Heart left ventricle (tissue), 16 donors: ENCODE data around the gene SLC11A2. TPM values are rescaled to one million over a fixed set of nuclear protein-coding genes. Genes with fewer than 3 reads are reported as not detected.

Source experiments
- ATAC-seq, 4 donors: fragments of 200-7000 bp; cut with Tn5 transposase; one replicate each; pipeline ENCODE4 v1.9.1; 2020 to 2022; ENCODE audit warnings: moderate library complexity in 4 of 4, mild to moderate bottlenecking in 3 of 4, moderate number of reproducible peaks in 1 of 4
- DNase-seq, 5 donors: peaks; one replicate each; pipeline ENCODE4 v3.0.0-alpha.2; 2020
- H3K27ac ChIP-seq, 12 donors: fragments of 200-600 bp; sonication (generic) in 4 of 12; one replicate each; pipeline versions ENCODE4 v1.5.0 to v1.8.0; 2016 to 2022; ENCODE audit warnings: mild to moderate bottlenecking in 2 of 12
- H3K27me3 ChIP-seq, 9 donors: fragments of 200-600 bp; sonication (generic) in 2 of 9; one replicate each; pipeline versions ENCODE4 v1.5.1 to v1.8.0; 2016 to 2022; ENCODE audit warnings: mild to moderate bottlenecking in 3 of 9
- H3K36me3 ChIP-seq, 9 donors: fragments of 200-600 bp; sonication (generic) in 2 of 9; one replicate each; pipeline versions ENCODE4 v1.5.0 to v1.8.0; 2018 to 2022; ENCODE audit warnings: mild to moderate bottlenecking in 2 of 9
- H3K4me1 ChIP-seq, 12 donors: fragments of 200-600 bp; sonication (generic) in 4 of 12; one replicate each; pipeline versions ENCODE4 v1.5.0 to v1.8.0; 2016 to 2022; ENCODE audit warnings: mild to moderate bottlenecking in 3 of 12
- H3K4me3 ChIP-seq, 12 donors: fragments of 200-600 bp; sonication (generic) in 4 of 12; one replicate each; pipeline versions ENCODE4 v1.5.0 to v1.8.0; 2017 to 2022; ENCODE audit warnings: mild to moderate bottlenecking in 9 of 12, moderate library complexity in 4 of 12
- H3K9me3 ChIP-seq, 12 donors: fragments of 200-600 bp; sonication (generic) in 4 of 12; one replicate each; pipeline versions ENCODE4 v1.5.0 to v1.8.0; 2016 to 2022; ENCODE audit warnings: mild to moderate bottlenecking in 1 of 12
- CTCF ChIP-seq, 12 donors: fragments of 200-600 bp; sonication (generic) in 4 of 12; IDR thresholded peaks; one replicate each; pipeline versions ENCODE4 v1.5.0 to v1.8.0; 2018 to 2022; ENCODE audit warnings: antibody characterized with exemption in 12 of 12, mild to moderate bottlenecking in 5 of 12
- POLR2A ChIP-seq, 2 donors: fragments of 450-650 bp; IDR thresholded peaks; one replicate each; pipeline ENCODE4 v1.6.1; 2017; ENCODE audit warnings: antibody characterized with exemption in 2 of 2, mild to moderate bottlenecking in 2 of 2, moderate library complexity in 2 of 2
- WGBS, 4 donors: extraction: QIAGEN DNeasy Blood & Tissue Kit in 2 of 4; methylation state at CpG; one replicate each; pipeline versions ENCODE4 v1.1.5 to v1.1.7; 2013 to 2018; 5-methylcytosine and 5-hydroxymethylcytosine counted together
- intact Hi-C, 10 donors: fragments of 100-400 bp; cut with DNase I; formaldehyde crosslinking; loops; one replicate each; pipeline versions ENCODE4 v1.11.1 to v1.14.2; 2022
- polyA plus RNA-seq, 2 donors: library from polyadenylated mRNA; stranded (reverse); fragments of 200-250 nt; gene quantifications; one replicate each; pipeline ENCODE4 v1.2.3, GENCODE V29; 2013
- total RNA-seq, 9 donors: library from RNA; depleted of rRNA in 2 of 9; stranded (reverse); fragments of >200 nt in 2 of 9; fragmentation: NEBNext Ultra II Directional in 3 of 9; extraction: Animal tissue kit (Norgen Biotek cat#: 25700) in 3 of 9; gene quantifications; one replicate each; pipeline versions ENCODE4 v1.1.0 to v1.2.4, GENCODE V29; 2016 to 2023
- donor health status: ischemic (EF 13 %, LVEDD 7.1; RV severe dilation, severe dysfunction).
- donor health status: healthy with polysubstance abuse.
- donor health status: DM: no; HTN: yes; CAD: no.
- donor health status: DM: no; HTN: no; CAD: no.
- donor health status: ischemic (EF 25% LVEDD 6.9; RV normal size, moderate dysfunction).
- donor health status: ischemic (EF 25% LVEDD 5.7; RV mildly dilated, moderate dysfunction).
- donor health status: healthy.
- donor health status: DM: yes; HTN: yes; CAD: no.
- donor health status: ischemic (EF 35%, LVEDD 5.7; RV mildly dilated, moderate dysfunction).
- donor health status: nonischemic (EF 11% LVEDD 7.7; RV severe dilation, severe dysfunction).
- donor health status: DM: yes; HTN: yes; CAD: no.
- donor health status: PGD.
- donor health status: ischemic (EF 29% LVEDD 5.4; RV normal size, mild dysfunction).
- donor health status: nonischemic (EF 23%, LVEDD 6.1; RV moderate dilation, normal function).

SLC11A2 gene
- total and polyA plus RNA-seq, 11 donors, result 9.1 to 45.3 (median 21.2) TPM

- WGBS, 4 donors, result 68 to 85% (median 80%) methylated on average over 4 of the region's 4 CpGs
- H3K4me3 ChIP-seq, result no peak overlapping the region
- DNase-seq (no peak), ATAC-seq (peak in 2 of 4 donors; percentile 23 to 36)
- peaks cover 0 to 19% (median 11%) of the 10 kb centered on the region in 9 donors for H3K36me3 ChIP-seq
- peaks cover 0 to 56% (median 8%) of the 10 kb centered on the region in 12 donors for H3K4me1 ChIP-seq
- H3K27ac ChIP-seq, result peak overlapping the region in 1 of 12 donors; percentile 7
- no peaks in the 10 kb centered on the region for H3K9me3 ChIP-seq
- TF ChIP-seq CTCF (IDR thresholded peaks at IDR 0.05) (no peak), POLR2A (IDR thresholded peaks at IDR 0.05) (no peak)
- intact Hi-C loops, result loop anchor here in 1 of 10 donors (10.0 kb wide), 1 partner anchor 77 kb away; no protein-coding TSS in a partner anchor
- no peaks in the 10 kb centered on the region for H3K27me3 ChIP-seq
Observed at GRCh38 chr12:51011955-51012354, 14.2 kb downstream of the SLC11A2 start.

- 64 to 79% (median 71%) methylated on average over 8 of the region's 8 CpGs for WGBS, 4 donors
- TF ChIP-seq POLR2A (IDR thresholded peaks at IDR 0.05), result no peak
- TF ChIP-seq CTCF (IDR thresholded peaks at IDR 0.05), result no peak
- intact Hi-C loops, result no loop called here
- ATAC-seq (peak; percentile 83 to 94 (median 88)), DNase-seq (peak; percentile 53 to 76 (median 63))
- H3K4me3 ChIP-seq, result peak overlapping the region in 8 of 12 donors; percentile 18 to 44 (median 26)
- peaks cover 0 to 46% (median 36%) of the 10 kb centered on the region in 9 donors for H3K36me3 ChIP-seq
- no peaks in the 10 kb centered on the region for H3K27me3 ChIP-seq
- H3K4me1 ChIP-seq, result peaks cover 0 to 55% (median 8%) of the 10 kb centered on the region in 12 donors
- no peaks in the 10 kb centered on the region for H3K9me3 ChIP-seq
- peak overlapping the region in 10 of 12 donors; percentile 15 to 84 (median 48) for H3K27ac ChIP-seq
Observed at GRCh38 chr12:51009056-51009440, 17.1 kb downstream of the SLC11A2 start.

- TF ChIP-seq CTCF (IDR thresholded peaks at IDR 0.05) (no peak), POLR2A (IDR thresholded peaks at IDR 0.05) (no peak)
- Histone ChIP-seq H3K4me3 (peak overlapping the region in 8 of 12 donors; percentile 18 to 44 (median 26)), H3K4me1 (peaks cover 0 to 50% (median 7%) of the 10 kb centered on the region in 12 donors), H3K27ac (peak overlapping the region in 11 of 12 donors; percentile 10 to 84 (median 44)), H3K9me3 (no peaks in the 10 kb centered on the region), H3K27me3 (no peaks in the 10 kb centered on the region), H3K36me3 (peaks cover 0 to 52% (median 42%) of the 10 kb centered on the region in 9 donors)
- intact Hi-C loops, result no loop called here
- WGBS, 4 donors, result 88 to 100% (median 92%) methylated on average over 1 of the region's 1 CpG
- DNase-seq (no peak), ATAC-seq (no peak)
Observed at GRCh38 chr12:51008329-51009055, 17.7 kb downstream of the SLC11A2 start.

GRCh38 chr12:51005671-51006070 is 20.5 kb downstream of the SLC11A2 start:
- H3K27ac ChIP-seq, result no peak overlapping the region
- WGBS, 4 donors, result 86 to 91% (median 90%) methylated on average over 3 of the region's 3 CpGs
- no peak for TF ChIP-seq POLR2A (IDR thresholded peaks at IDR 0.05)
- no peak for DNase-seq
- H3K9me3 ChIP-seq, result no peaks in the 10 kb centered on the region
- H3K4me1 ChIP-seq, result peaks cover 0 to 22% (median 2%) of the 10 kb centered on the region in 12 donors
- H3K36me3 ChIP-seq, result peaks cover 0 to 77% (median 63%) of the 10 kb centered on the region in 9 donors
- no peak overlapping the region for H3K4me3 ChIP-seq
- intact Hi-C loops, result no loop called here
- ATAC-seq, result no peak
- H3K27me3 ChIP-seq, result no peaks in the 10 kb centered on the region
